Measurements from ENCODE around the gene KIF3C.

Gene KIF3C

GRCh38 chr2:25878361-25879132 lies 103.8 kb downstream of the KIF3C start, which contains the start of gene ASXL2:
Gene ASXL2, minus strand, starts transcription at chr2:25878487. Its CDS starts 265 bp downstream, at chr2:25878222.
- Histone ChIP-seq H3K9me3 (ENCODE audit: low read length) (no peaks in the 10 kb centered on the region), H3K4me3 (ENCODE audit: low read depth, low read length, poor library complexity, severe bottlenecking) (peak within 1 kb of the TSS; percentile 100), H2AFZ (ENCODE audit: low read length) (0 out of 2 replicates have a peak within 1 kb of the TSS, but pooled peaks have one; percentile 72), H3K36me3 (ENCODE audit: insufficient read depth, low read length) (no peaks in the 10 kb centered on the region), H3K4me1 (ENCODE audit: insufficient read depth, low read length, severe bottlenecking) (peaks cover 26% of the 10 kb centered on the region), H3K27ac (ENCODE audit: low read depth, low read length, poor library complexity, severe bottlenecking) (peak within 1 kb of the TSS; percentile 88), H4K20me1 (ENCODE audit: insufficient read depth, low read length) (no peaks in the 10 kb centered on the region), H3K79me2 (ENCODE audit: insufficient read depth, low read length) (peaks cover 44% of the 10 kb centered on the region), H3F3A (ENCODE audit: insufficient read depth, low read length) (no peaks in the 10 kb centered on the region), H3K9me2 (ENCODE audit: low read depth, low read length) (no peaks in the 10 kb centered on the region), H3K9ac (ENCODE audit: low read length) (peak within 1 kb of the TSS; percentile 97), H3K4me2 (ENCODE audit: low read length) (peak within 1 kb of the TSS; percentile 81), H3K27me3 (ENCODE audit: insufficient read depth, low read length) (no peaks in the 10 kb centered on the region)
- TF ChIP-seq EZH2 (IDR thresholded peaks at IDR 0.05; ENCODE audit: borderline replicate concordance, low read length): no peak

GRCh38 chr2:25877431-25878360 lies 104.6 kb downstream of the KIF3C start:
- 0 out of 2 replicates have a peak overlapping the region, but pooled peaks have one; percentile 72 for H2AFZ ChIP-seq (ENCODE audit: low read length)
- no peak for TF ChIP-seq EZH2 (IDR thresholded peaks at IDR 0.05; ENCODE audit: borderline replicate concordance, low read length)
- no peaks in the 10 kb centered on the region for H3K9me3 ChIP-seq (ENCODE audit: low read length)

More at GRCh38 chr2:25877431-25878360, 104.6 kb downstream of the KIF3C start:
- Histone ChIP-seq H3K79me2 (ENCODE audit: insufficient read depth, low read length) (peaks cover 51% of the 10 kb centered on the region), H3K4me2 (ENCODE audit: low read length) (peak overlapping the region; percentile 71), H4K20me1 (ENCODE audit: insufficient read depth, low read length) (no peaks in the 10 kb centered on the region), H3F3A (ENCODE audit: insufficient read depth, low read length) (no peaks in the 10 kb centered on the region), H3K36me3 (ENCODE audit: insufficient read depth, low read length) (no peaks in the 10 kb centered on the region), H3K9ac (ENCODE audit: low read length) (peak overlapping the region; percentile 97), H3K27me3 (ENCODE audit: insufficient read depth, low read length) (no peaks in the 10 kb centered on the region), H3K4me3 (ENCODE audit: low read depth, low read length, poor library complexity, severe bottlenecking) (peak overlapping the region; percentile 100), H3K9me2 (ENCODE audit: low read depth, low read length) (no peaks in the 10 kb centered on the region), H3K4me1 (ENCODE audit: insufficient read depth, low read length, severe bottlenecking) (peaks cover 26% of the 10 kb centered on the region), H3K27ac (ENCODE audit: low read depth, low read length, poor library complexity, severe bottlenecking) (peak overlapping the region; percentile 88)
